ENCODE measurements around the gene SETD2. TPM values are rescaled to one million over a fixed set of nuclear protein-coding genes. Genes with fewer than 3 reads are reported as not detected.

Gene SETD2
- total and polyA plus RNA-seq, 2 donors (not counting 1 experiment from before 2014, with no cell fraction given) = 22.6 to 91.4 TPM

DNA sequence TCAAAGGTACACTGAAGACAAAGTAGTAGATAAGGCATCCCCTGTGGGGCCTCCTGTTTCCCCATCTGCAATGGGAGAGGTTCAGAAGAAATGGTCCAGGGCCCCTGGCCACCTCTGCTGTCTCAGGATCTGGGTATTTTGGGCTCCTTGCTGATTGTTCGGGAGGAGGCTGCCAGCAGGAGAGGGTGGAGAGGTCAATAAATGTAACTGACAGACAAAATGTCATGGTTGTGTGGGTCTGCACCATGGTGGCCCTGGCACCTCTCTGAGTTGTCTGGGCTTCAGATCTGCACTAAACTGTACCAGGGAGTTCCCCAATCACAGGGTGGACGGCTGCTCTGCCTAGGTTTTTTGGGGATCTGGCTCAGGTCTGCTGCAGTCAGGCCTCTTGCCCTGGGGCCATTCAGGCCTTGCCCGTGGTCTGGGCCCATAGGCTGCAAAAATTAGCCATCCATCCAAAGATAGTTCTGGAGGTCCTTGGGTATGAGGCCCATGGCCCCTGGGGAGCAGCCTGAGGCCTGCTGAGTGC, 177.1 kb downstream of the SETD2 start:
- H3K79me2 ChIP-seq (ENCODE audit: control insufficient read depth, insufficient read depth, low read length) = peaks cover 42% of the 10 kb centered on the region
- intact Hi-C loops (cut with micrococcal nuclease) = loop anchor here (1.0 kb wide), 1 partner anchor 8 kb away; the partner anchor contains the start of gene NBEAL2
- ChIA-PET CTCF (interaction anchor here (0.8 to 1.3 kb wide), 2 partner anchors 45 to 59 kb away, joined by 3 read pairs; no protein-coding TSS in a partner anchor), POLR2A (interaction anchor here (0.5 to 1.0 kb wide), 7 partner anchors 7 to 395 kb away, joined by 3 to 10 read pairs (median 4); partner anchors contain the start of genes CCDC12 and NBEAL2)
- peak overlapping the region; percentile 70 for H3K4me3 Mint-ChIP-seq
- H4K20me1 ChIP-seq (ENCODE audit: control insufficient read depth, insufficient read depth, low read length, poor library complexity, severe bottlenecking) = peaks cover 42% of the 10 kb centered on the region
- H3K4me1 Mint-ChIP-seq = peaks cover 77% of the 10 kb centered on the region
- H3K4me2 ChIP-seq (replicated peaks; ENCODE audit: low read depth, low read length, poor library complexity, severe bottlenecking) = peak overlapping the region; percentile 83
- ATAC-seq (ENCODE audit: low read depth) (no peak), DNase-seq (no peak)
- peaks cover 0 to 4% of the 10 kb centered on the region in 2 experiments for H3K36me3 ChIP-seq (replicated peaks in 1 of 2; ENCODE audit: control extremely low read depth in 1 of 2, control insufficient read depth in 1 of 2, extremely low read depth in 1 of 2, insufficient read depth in 2 of 2, low read length in 1 of 2)
- H3K27me3 ChIP-seq (replicated peaks in 1 of 4; ENCODE audit: control extremely low read depth in 1 of 4, control insufficient read depth in 3 of 4, insufficient read depth in 4 of 4, low read length in 3 of 4) = no peaks in the 10 kb centered on the region
- peak overlapping the region; percentile 50 for H2AFZ ChIP-seq (ENCODE audit: insufficient read depth, low read depth, low read length, poor library complexity, severe bottlenecking)
- H3K4me1 ChIP-seq (ENCODE audit: control insufficient read depth in 2 of 2, insufficient read depth in 2 of 2, low read length in 2 of 2) = peaks cover 51 to 66% of the 10 kb centered on the region in 2 donors
- peak overlapping the region in 1 of 2 donors; percentile 64 for H3K27ac ChIP-seq (ENCODE audit: low read length in 2 of 2)
- no peaks in the 10 kb centered on the region for H3K9me3 Mint-ChIP-seq (ENCODE audit: insufficient read depth)
- H3K27me3 Mint-ChIP-seq = no peaks in the 10 kb centered on the region
- peak overlapping the region in 2 of 5 experiments; percentile 27 to 41 for H3K4me3 ChIP-seq (ENCODE audit: control extremely low read depth in 1 of 5, extremely low read depth in 1 of 5, insufficient read depth in 1 of 5, low read depth in 2 of 5, low read length in 4 of 5)
- no peaks in the 10 kb centered on the region for H3K9me3 ChIP-seq (ENCODE audit: control extremely low read depth in 1 of 3, control insufficient read depth in 2 of 3, insufficient read depth in 1 of 3, low read length in 2 of 3)
- WGBS (ENCODE audit: insufficient coverage) = 59% methylated on average over 3 of the region's 3 CpGs
- TF ChIP-seq EZH2 (IDR thresholded peaks at IDR 0.05; ENCODE audit: borderline replicate concordance, insufficient read depth, low read depth, low read length, poor library complexity, severe bottlenecking) = no peak
- H3K27ac Mint-ChIP-seq = peak overlapping the region; percentile 90
- peak overlapping the region; percentile 51 for H3K9ac ChIP-seq (ENCODE audit: low read length)

- intact Hi-C loops (cut with micrococcal nuclease) = no loop called here
- H3K27ac ChIP-seq (ENCODE audit: low read length in 2 of 2) = peak overlapping the region in 1 of 2 donors; percentile 4
- WGBS (ENCODE audit: insufficient coverage) = 79% methylated on average over 4 of the region's 4 CpGs
- no peak overlapping the region for H3K4me3 ChIP-seq (ENCODE audit: control extremely low read depth in 1 of 5, extremely low read depth in 1 of 5, insufficient read depth in 1 of 5, low read depth in 2 of 5, low read length in 4 of 5)
- ChIA-PET CTCF (interaction anchor here (1.3 kb wide), 1 partner anchor 58 kb away, joined by 3 read pairs; no protein-coding TSS in a partner anchor), POLR2A (no interaction called here)
- H3K4me3 Mint-ChIP-seq = peak overlapping the region; percentile 70
- no peak for TF ChIP-seq EZH2 (IDR thresholded peaks at IDR 0.05; ENCODE audit: borderline replicate concordance, insufficient read depth, low read depth, low read length, poor library complexity, severe bottlenecking)
- TF ChIP-seq, protein P1, sequence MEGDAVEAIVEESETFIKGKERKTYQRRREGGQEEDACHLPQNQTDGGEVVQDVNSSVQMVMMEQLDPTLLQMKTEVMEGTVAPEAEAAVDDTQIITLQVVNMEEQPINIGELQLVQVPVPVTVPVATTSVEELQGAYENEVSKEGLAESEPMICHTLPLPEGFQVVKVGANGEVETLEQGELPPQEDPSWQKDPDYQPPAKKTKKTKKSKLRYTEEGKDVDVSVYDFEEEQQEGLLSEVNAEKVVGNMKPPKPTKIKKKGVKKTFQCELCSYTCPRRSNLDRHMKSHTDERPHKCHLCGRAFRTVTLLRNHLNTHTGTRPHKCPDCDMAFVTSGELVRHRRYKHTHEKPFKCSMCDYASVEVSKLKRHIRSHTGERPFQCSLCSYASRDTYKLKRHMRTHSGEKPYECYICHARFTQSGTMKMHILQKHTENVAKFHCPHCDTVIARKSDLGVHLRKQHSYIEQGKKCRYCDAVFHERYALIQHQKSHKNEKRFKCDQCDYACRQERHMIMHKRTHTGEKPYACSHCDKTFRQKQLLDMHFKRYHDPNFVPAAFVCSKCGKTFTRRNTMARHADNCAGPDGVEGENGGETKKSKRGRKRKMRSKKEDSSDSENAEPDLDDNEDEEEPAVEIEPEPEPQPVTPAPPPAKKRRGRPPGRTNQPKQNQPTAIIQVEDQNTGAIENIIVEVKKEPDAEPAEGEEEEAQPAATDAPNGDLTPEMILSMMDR (IDR thresholded peaks at IDR 0.05) = no peak
- peaks cover 55 to 72% of the 10 kb centered on the region in 2 donors for H3K4me1 ChIP-seq (ENCODE audit: control insufficient read depth in 2 of 2, insufficient read depth in 2 of 2, low read length in 2 of 2)
- peaks cover 80% of the 10 kb centered on the region for H3K4me1 Mint-ChIP-seq
- H3K27ac Mint-ChIP-seq = peak overlapping the region; percentile 90
- H3K36me3 ChIP-seq (replicated peaks in 1 of 2; ENCODE audit: control extremely low read depth in 1 of 2, control insufficient read depth in 1 of 2, extremely low read depth in 1 of 2, insufficient read depth in 2 of 2, low read length in 1 of 2) = peaks cover 0 to 4% of the 10 kb centered on the region in 2 experiments
- H3K4me2 ChIP-seq (replicated peaks; ENCODE audit: low read depth, low read length, poor library complexity, severe bottlenecking) = peak overlapping the region; percentile 83
- no peak overlapping the region for H3K9ac ChIP-seq (ENCODE audit: low read length)
- H4K20me1 ChIP-seq (ENCODE audit: control insufficient read depth, insufficient read depth, low read length, poor library complexity, severe bottlenecking) = peaks cover 42% of the 10 kb centered on the region
- ATAC-seq (ENCODE audit: low read depth) (no peak), DNase-seq (no peak)
- H2AFZ ChIP-seq (ENCODE audit: insufficient read depth, low read depth, low read length, poor library complexity, severe bottlenecking) = no peak overlapping the region
- peaks cover 48% of the 10 kb centered on the region for H3K79me2 ChIP-seq (ENCODE audit: control insufficient read depth, insufficient read depth, low read length)
- H3K27me3 ChIP-seq (replicated peaks in 1 of 4; ENCODE audit: control extremely low read depth in 1 of 4, control insufficient read depth in 3 of 4, insufficient read depth in 4 of 4, low read length in 3 of 4) = no peaks in the 10 kb centered on the region
- no peaks in the 10 kb centered on the region for H3K9me3 ChIP-seq (ENCODE audit: control extremely low read depth in 1 of 3, control insufficient read depth in 2 of 3, insufficient read depth in 1 of 3, low read length in 2 of 3)
- no peaks in the 10 kb centered on the region for H3K9me3 Mint-ChIP-seq (ENCODE audit: insufficient read depth)
- no peaks in the 10 kb centered on the region for H3K27me3 Mint-ChIP-seq
Observed at GRCh38 chr3:46986055-46986730, 177.7 kb downstream of the SETD2 start.

All from B cell (primary cell).